Erythroblast (primary cell): ENCODE measurements around the gene DDA1.

Source experiments
- GATA1 ChIP-seq: IDR thresholded peaks from 2 replicates; pipeline ENCODE4 v1.6.1; 2011; ENCODE audit warnings: low read depth, mild to moderate bottlenecking, control low read depth, low read length, moderate library complexity
- POLR2A ChIP-seq: IDR thresholded peaks from 2 replicates; pipeline ENCODE4 v1.6.1; 2011; ENCODE audit warnings: mild to moderate bottlenecking, low read length

GRCh38 chr19:17304386-17305215 is 4.8 kb upstream of the DDA1 start:
- TF ChIP-seq POLR2A (no peak), GATA1 (no peak)
